SHP77 (cell line): ENCODE results near the gene RNU1-2.
A peak's percentile ranks its signal among the peaks of the same experiment; 100 is the strongest.
"Not testable (repeated sequence)": the region's sequence is repeated elsewhere in the genome, so short reads cannot be mapped to it uniquely, and the experiment has no call there.

Experiments
- DNase-seq, 2 experiments: peaks; one replicate each; lab custom pipeline; 2025; lab: John Stamatoyannopoulos, UW

Gene RNU1-2

GRCh38 chr1:16911851-16912721, 16.3 kb downstream of the RNU1-2 start:
- DNase-seq = peak in 1 of 2 experiments; percentile 5

GRCh38 chr1:16912742-16913141, 17.0 kb downstream of the RNU1-2 start:
- DNase-seq = not testable (repeated sequence)

GRCh38 chr1:16913181-16913832, 17.5 kb downstream of the RNU1-2 start:
- DNase-seq = no peak

GRCh38 chr1:16913833-16914662, 18.3 kb downstream of the RNU1-2 start:
- peak; percentile 79 to 92 for DNase-seq

GRCh38 chr1:16914928-16915626, 19.3 kb downstream of the RNU1-2 start:
- DNase-seq = not testable (repeated sequence)

- no peak for DNase-seq
Measured at GRCh38 chr1:16915627-16915973, 19.8 kb downstream of the RNU1-2 start.

- not testable (repeated sequence) for DNase-seq
Measured at GRCh38 chr1:16916036-16916880, 20.5 kb downstream of the RNU1-2 start.

GRCh38 chr1:16918371-16918770, 22.6 kb downstream of the RNU1-2 start:
- DNase-seq = no peak

GRCh38 chr1:16918936-16919665, 23.3 kb downstream of the RNU1-2 start:
- not testable (repeated sequence) for DNase-seq

GRCh38 chr1:16920951-16921350, 25.2 kb downstream of the RNU1-2 start:
- DNase-seq = no peak

- DNase-seq = peak; percentile 71 to 78
Measured at GRCh38 chr1:16921391-16922185, 25.8 kb downstream of the RNU1-2 start, which contains the start of gene CROCC. TSS of gene CROCC (plus strand) at chr1:16921931. CDS start at chr1:16922019, 88 bp downstream.

- DNase-seq = no peak
Measured at GRCh38 chr1:16922466-16922865, 26.7 kb downstream of the RNU1-2 start.

- DNase-seq = peak; percentile 21 to 41
Measured at GRCh38 chr1:16922885-16923431, 27.2 kb downstream of the RNU1-2 start.

- DNase-seq = no peak
Measured at GRCh38 chr1:16924216-16924918, 28.6 kb downstream of the RNU1-2 start.

GRCh38 chr1:16924919-16925477, 29.2 kb downstream of the RNU1-2 start:
- no peak for DNase-seq

- no peak for DNase-seq
Measured at GRCh38 chr1:16925635-16926490, 30.1 kb downstream of the RNU1-2 start.

- no peak for DNase-seq
Measured at GRCh38 chr1:16926491-16927073, 30.8 kb downstream of the RNU1-2 start.
